Esophagus squamous epithelium (tissue), 5 donors: Measurements from ENCODE around the gene BEND4. TPM values are rescaled to one million over a fixed set of nuclear protein-coding genes. Genes with fewer than 3 reads are reported as not detected.

ENCODE experiments used
- DNase-seq: peaks from one replicate; lab custom pipeline; 2025; lab: John Stamatoyannopoulos, UW
- H3K27ac ChIP-seq, 4 donors: fragments of 200-600 bp; sonication (generic); one replicate each; pipeline ENCODE4 v1.5.1; 2016 to 2019; ENCODE audit warnings: mild to moderate bottlenecking in 1 of 4
- H3K27me3 ChIP-seq, 4 donors: fragments of 200-600 bp; sonication (generic); 1 replicate in 3 of 4; 2 replicates in 1 of 4; pipeline versions ENCODE4 v1.5.1 to v1.6.0; 2017 to 2021; ENCODE audit warnings: antibody characterized with exemption in 1 of 4
- H3K36me3 ChIP-seq, 3 donors: fragments of 200-600 bp; sonication (generic); one replicate each; pipeline ENCODE4 v1.5.1; 2016 to 2019
- H3K4me1 ChIP-seq, 3 donors: fragments of 200-600 bp; sonication (generic); one replicate each; pipeline ENCODE4 v1.5.1; 2017 to 2019
- H3K4me3 ChIP-seq, 4 donors: fragments of 200-600 bp; sonication (generic); 1 replicate in 3 of 4; 2 replicates in 1 of 4; pipeline ENCODE4 v1.5.1; 2016 to 2019; ENCODE audit warnings: mild to moderate bottlenecking in 2 of 4, moderate library complexity in 1 of 4
- H3K9me3 ChIP-seq, 3 donors: fragments of 200-600 bp; sonication (generic); one replicate each; pipeline ENCODE4 v1.5.1; 2016 to 2019
- POLR2A ChIP-seq, 4 donors: fragments of 450-650 bp; IDR thresholded peaks; one replicate each; pipeline ENCODE4 v1.6.1; 2017; ENCODE audit warnings: antibody characterized with exemption in 4 of 4, mild to moderate bottlenecking in 4 of 4, moderate library complexity in 3 of 4
- whole genome bisulfite sequencing, 2 donors: methylation state at CpG; one replicate each; pipeline ENCODE4 v1.1.5; 2018; 5-methylcytosine and 5-hydroxymethylcytosine counted together
- intact Hi-C: fragments of 100-400 bp; cut with DNase I; formaldehyde crosslinking; loops from one replicate; pipeline ENCODE4 v1.15.0; 2022
- total RNA-seq, 4 donors: library from RNA; depleted of rRNA; stranded (reverse); fragments of >200 nt; gene quantifications; one replicate each; pipeline ENCODE4 v1.1.0, GENCODE V29; 2016
- TF ChIP-seq, protein P1 (sequence below), 6 experiments: fragments of 450-650 bp in 4 of 6; fragments of 200-600 bp in 2 of 6; sonication (generic) in 2 of 6; IDR thresholded peaks; one replicate each; pipeline ENCODE4 v1.5.1; 2016 to 2019; ENCODE audit warnings: antibody characterized with exemption in 6 of 6, mild to moderate bottlenecking in 4 of 6, moderate library complexity in 4 of 6
- donor health status: DM: yes; HTN: yes; CAD: no.

The BEND4 gene
- total RNA-seq, 4 donors from 2014 or later = under 0.01 TPM; not detected in 3

- no peak for DNase-seq
- H3K4me1 ChIP-seq = no peaks in the 10 kb centered on the region
- TF ChIP-seq POLR2A (IDR thresholded peaks at IDR 0.05) = no peak
- TF ChIP-seq, protein P1, sequence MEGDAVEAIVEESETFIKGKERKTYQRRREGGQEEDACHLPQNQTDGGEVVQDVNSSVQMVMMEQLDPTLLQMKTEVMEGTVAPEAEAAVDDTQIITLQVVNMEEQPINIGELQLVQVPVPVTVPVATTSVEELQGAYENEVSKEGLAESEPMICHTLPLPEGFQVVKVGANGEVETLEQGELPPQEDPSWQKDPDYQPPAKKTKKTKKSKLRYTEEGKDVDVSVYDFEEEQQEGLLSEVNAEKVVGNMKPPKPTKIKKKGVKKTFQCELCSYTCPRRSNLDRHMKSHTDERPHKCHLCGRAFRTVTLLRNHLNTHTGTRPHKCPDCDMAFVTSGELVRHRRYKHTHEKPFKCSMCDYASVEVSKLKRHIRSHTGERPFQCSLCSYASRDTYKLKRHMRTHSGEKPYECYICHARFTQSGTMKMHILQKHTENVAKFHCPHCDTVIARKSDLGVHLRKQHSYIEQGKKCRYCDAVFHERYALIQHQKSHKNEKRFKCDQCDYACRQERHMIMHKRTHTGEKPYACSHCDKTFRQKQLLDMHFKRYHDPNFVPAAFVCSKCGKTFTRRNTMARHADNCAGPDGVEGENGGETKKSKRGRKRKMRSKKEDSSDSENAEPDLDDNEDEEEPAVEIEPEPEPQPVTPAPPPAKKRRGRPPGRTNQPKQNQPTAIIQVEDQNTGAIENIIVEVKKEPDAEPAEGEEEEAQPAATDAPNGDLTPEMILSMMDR (IDR thresholded peaks at IDR 0.05) = no peak
- H3K27me3 ChIP-seq = peaks cover 0 to 12% (median 0%) of the 10 kb centered on the region in 4 donors
- no peaks in the 10 kb centered on the region for H3K36me3 ChIP-seq
- no peak overlapping the region for H3K27ac ChIP-seq
- no peak overlapping the region for H3K4me3 ChIP-seq
- no peaks in the 10 kb centered on the region for H3K9me3 ChIP-seq
- intact Hi-C loops = no loop called here
- 73 to 80% methylated on average over 8 of the region's 8 CpGs for WGBS, 2 donors
Measured at GRCh38 chr4:42159271-42160001, 7.0 kb upstream of the BEND4 start.

- Histone ChIP-seq H3K9me3 (no peaks in the 10 kb centered on the region), H3K4me3 (peak overlapping the region; percentile 24 to 65 (median 41)), H3K27ac (no peak overlapping the region), H3K36me3 (no peaks in the 10 kb centered on the region), H3K4me1 (peaks cover 5 to 25% (median 17%) of the 10 kb centered on the region in 3 donors), H3K27me3 (peaks cover 10 to 72% (median 23%) of the 10 kb centered on the region in 4 donors)
- 3 to 7% methylated on average over 3 to 24 of the region's 122 CpGs for WGBS, 2 donors
- intact Hi-C loops = no loop called here
- no peak for TF ChIP-seq POLR2A (IDR thresholded peaks at IDR 0.05)
- TF ChIP-seq, protein P1 (IDR thresholded peaks at IDR 0.05) = no peak
- no peak for DNase-seq
Measured at GRCh38 chr4:42151568-42152506, 618 bp downstream of the BEND4 start.

- peak overlapping the region; percentile 24 to 65 (median 41) for H3K4me3 ChIP-seq
- TF ChIP-seq, protein P1 (IDR thresholded peaks at IDR 0.05) = no peak
- no peak for TF ChIP-seq POLR2A (IDR thresholded peaks at IDR 0.05)
- intact Hi-C loops = no loop called here
- no peaks in the 10 kb centered on the region for H3K9me3 ChIP-seq
- peaks cover 5 to 25% (median 17%) of the 10 kb centered on the region in 3 donors for H3K4me1 ChIP-seq
- 9 to 15% methylated on average over 43 to 58 of the region's 89 CpGs for WGBS, 2 donors
- H3K27ac ChIP-seq = no peak overlapping the region
- H3K36me3 ChIP-seq = no peaks in the 10 kb centered on the region
- no peak for DNase-seq
- peaks cover 10 to 74% (median 23%) of the 10 kb centered on the region in 4 donors for H3K27me3 ChIP-seq
Measured at GRCh38 chr4:42150653-42151567, 1.5 kb downstream of the BEND4 start.

GRCh38 chr4:42149004-42149403, 3.5 kb downstream of the BEND4 start:
- WGBS, 2 donors = 64 to 73% methylated on average over 7 of the region's 7 CpGs
- TF ChIP-seq, protein P1 (IDR thresholded peaks at IDR 0.05) = no peak
- TF ChIP-seq POLR2A (IDR thresholded peaks at IDR 0.05) = no peak
- Histone ChIP-seq H3K4me1 (peaks cover 5 to 25% (median 17%) of the 10 kb centered on the region in 3 donors), H3K27ac (no peak overlapping the region), H3K9me3 (no peaks in the 10 kb centered on the region), H3K27me3 (peaks cover 10 to 71% (median 23%) of the 10 kb centered on the region in 4 donors), H3K4me3 (no peak overlapping the region), H3K36me3 (no peaks in the 10 kb centered on the region)
- no peak for DNase-seq
- intact Hi-C loops = no loop called here
